ENCODE data around the gene PGPEP1. TPM values are rescaled to one million over a fixed set of nuclear protein-coding genes. Genes with fewer than 3 reads are reported as not detected.

Gene PGPEP1
- total and polyA plus RNA-seq, 3 donors from 2014 or later = 10.8 to 16.2 (median 12.4) TPM

DNA sequence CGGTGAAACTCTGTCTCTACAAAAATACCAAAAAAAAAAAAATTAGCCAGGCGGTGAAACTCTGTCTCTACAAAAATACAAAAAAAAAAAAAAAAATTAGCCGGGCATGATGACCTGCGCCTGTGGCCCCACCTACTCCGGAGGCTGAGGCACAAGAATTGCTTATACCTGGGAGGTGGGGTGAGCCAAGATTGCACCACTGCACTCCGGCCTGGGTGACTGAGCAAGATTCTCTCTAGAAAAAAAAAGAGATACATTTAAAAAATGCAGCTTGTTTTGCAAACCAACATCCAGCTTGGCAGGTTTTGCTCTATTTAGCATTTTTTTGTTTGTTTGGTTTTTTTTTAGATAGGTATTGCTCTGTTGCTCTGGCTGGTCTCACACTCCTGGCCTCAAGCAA lies 6.7 kb upstream of the PGPEP1 start:
- 85 to 90% methylated on average over 6 of the region's 6 CpGs for WGBS, 2 donors
- no peak overlapping the region for H3K27ac ChIP-seq

DNA sequence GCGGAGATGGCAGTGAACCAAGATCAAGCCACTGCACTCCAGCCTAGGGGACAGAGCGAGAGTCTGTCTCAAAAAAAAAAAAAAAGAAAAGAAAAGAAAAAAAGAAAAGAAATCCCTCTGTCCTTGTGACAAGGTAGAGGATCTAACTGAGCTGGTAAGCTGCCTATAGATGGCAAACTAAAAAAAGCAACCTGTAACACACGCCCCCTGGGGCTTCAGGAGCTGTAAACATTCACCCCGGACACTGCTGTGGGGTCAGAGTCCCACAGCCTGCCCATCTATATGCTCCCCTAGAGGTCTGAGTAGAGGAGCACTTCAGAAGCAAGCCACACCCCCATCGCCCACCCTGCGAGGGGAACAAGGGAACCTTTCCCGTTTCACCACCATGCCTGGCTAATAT lies 4.3 kb upstream of the PGPEP1 start:
- Histone ChIP-seq H3K4me3 (no peak overlapping the region), H3K27me3 (no peaks in the 10 kb centered on the region), H3K4me1 (peaks cover 2% of the 10 kb centered on the region), H3K9me3 (no peaks in the 10 kb centered on the region), H3K36me3 (ENCODE audit: low read depth, missing control alignments) (no peaks in the 10 kb centered on the region), H3K27ac (no peak overlapping the region)
- TF ChIP-seq, protein P1, sequence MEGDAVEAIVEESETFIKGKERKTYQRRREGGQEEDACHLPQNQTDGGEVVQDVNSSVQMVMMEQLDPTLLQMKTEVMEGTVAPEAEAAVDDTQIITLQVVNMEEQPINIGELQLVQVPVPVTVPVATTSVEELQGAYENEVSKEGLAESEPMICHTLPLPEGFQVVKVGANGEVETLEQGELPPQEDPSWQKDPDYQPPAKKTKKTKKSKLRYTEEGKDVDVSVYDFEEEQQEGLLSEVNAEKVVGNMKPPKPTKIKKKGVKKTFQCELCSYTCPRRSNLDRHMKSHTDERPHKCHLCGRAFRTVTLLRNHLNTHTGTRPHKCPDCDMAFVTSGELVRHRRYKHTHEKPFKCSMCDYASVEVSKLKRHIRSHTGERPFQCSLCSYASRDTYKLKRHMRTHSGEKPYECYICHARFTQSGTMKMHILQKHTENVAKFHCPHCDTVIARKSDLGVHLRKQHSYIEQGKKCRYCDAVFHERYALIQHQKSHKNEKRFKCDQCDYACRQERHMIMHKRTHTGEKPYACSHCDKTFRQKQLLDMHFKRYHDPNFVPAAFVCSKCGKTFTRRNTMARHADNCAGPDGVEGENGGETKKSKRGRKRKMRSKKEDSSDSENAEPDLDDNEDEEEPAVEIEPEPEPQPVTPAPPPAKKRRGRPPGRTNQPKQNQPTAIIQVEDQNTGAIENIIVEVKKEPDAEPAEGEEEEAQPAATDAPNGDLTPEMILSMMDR (IDR thresholded peaks at IDR 0.05) = no peak
- no peak for TF ChIP-seq POLR2A (IDR thresholded peaks at IDR 0.05)
- no peak for DNase-seq
- intact Hi-C loops (cut with DNase I; ENCODE audit: low total_unique reads) = no loop called here
- WGBS, 2 donors = 72 to 79% methylated on average over 7 of the region's 7 CpGs

More for the DNA sequence above, 6.7 kb upstream of the PGPEP1 start:
- DNase-seq = no peak
- Histone ChIP-seq H3K4me3 (no peak overlapping the region), H3K4me1 (peaks cover 6% of the 10 kb centered on the region), H3K36me3 (ENCODE audit: low read depth, missing control alignments) (no peaks in the 10 kb centered on the region), H3K27me3 (no peaks in the 10 kb centered on the region), H3K9me3 (no peaks in the 10 kb centered on the region)
- intact Hi-C loops (cut with DNase I; ENCODE audit: low total_unique reads) = no loop called here
- TF ChIP-seq POLR2A (IDR thresholded peaks at IDR 0.05) = no peak
- TF ChIP-seq, protein P1 (IDR thresholded peaks at IDR 0.05) = no peak

DNA sequence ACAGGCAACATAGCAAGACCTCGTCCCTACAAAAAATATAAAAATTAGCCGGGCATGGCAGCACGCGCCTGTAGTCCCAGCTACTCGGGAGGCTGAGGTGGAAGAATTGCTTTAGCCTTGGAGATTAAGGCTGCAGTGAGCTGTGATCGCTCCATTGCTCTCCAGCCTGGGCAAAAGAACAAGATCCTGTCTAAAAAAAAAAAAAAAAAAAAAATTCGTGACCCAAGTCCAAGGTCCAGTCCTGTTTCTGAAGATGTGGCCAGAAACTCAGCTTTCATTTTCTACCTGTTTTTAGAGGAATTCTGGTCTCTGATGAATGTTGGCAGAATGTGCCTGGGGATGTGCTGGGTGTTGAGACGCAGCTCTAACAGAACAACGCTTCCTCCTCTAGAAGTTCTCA lies 1.9 kb upstream of the PGPEP1 start:
- H3K4me1 ChIP-seq = peaks cover 6% of the 10 kb centered on the region
- H3K27me3 ChIP-seq = no peaks in the 10 kb centered on the region
- DNase-seq = no peak
- no peak overlapping the region for H3K27ac ChIP-seq
- intact Hi-C loops (cut with DNase I; ENCODE audit: low total_unique reads) = no loop called here
- no peaks in the 10 kb centered on the region for H3K9me3 ChIP-seq
- 51 to 61% methylated on average over 9 of the region's 9 CpGs for WGBS, 2 donors
- TF ChIP-seq POLR2A (IDR thresholded peaks at IDR 0.05) = no peak
- TF ChIP-seq, protein P1 (IDR thresholded peaks at IDR 0.05) = no peak
- no peak overlapping the region for H3K4me3 ChIP-seq
- no peaks in the 10 kb centered on the region for H3K36me3 ChIP-seq (ENCODE audit: low read depth, missing control alignments)

DNA sequence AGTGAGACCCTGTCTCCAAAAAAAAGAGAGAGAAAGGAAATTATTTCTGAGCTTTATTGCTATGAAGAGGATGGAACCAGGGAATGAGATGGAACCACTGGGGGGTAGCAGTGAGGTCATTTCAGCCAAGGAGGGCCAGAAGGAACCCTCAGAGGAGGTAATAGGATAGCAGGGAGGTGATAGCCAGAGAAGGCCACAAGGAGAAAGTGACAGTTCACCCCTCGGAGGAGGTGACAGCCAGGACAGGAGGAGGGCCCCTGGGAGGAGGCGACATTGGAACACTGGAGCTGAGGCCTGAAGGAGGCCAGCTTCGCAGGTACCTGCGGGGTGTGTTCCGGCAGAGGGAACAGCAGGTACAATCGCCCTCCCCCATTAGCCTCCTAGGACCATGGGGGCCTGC lies 675 bp upstream of the PGPEP1 start:
- peak overlapping the region in 1 of 2 donors; percentile 29 for H3K27ac ChIP-seq
- intact Hi-C loops (cut with DNase I; ENCODE audit: low total_unique reads) = no loop called here

More for the DNA sequence above, 675 bp upstream of the PGPEP1 start:
- no peak for TF ChIP-seq POLR2A (IDR thresholded peaks at IDR 0.05)
- TF ChIP-seq, protein P1 (IDR thresholded peaks at IDR 0.05) = no peak
- Histone ChIP-seq H3K4me3 (peak overlapping the region; percentile 77 to 94), H3K36me3 (ENCODE audit: low read depth, missing control alignments) (no peaks in the 10 kb centered on the region), H3K9me3 (no peaks in the 10 kb centered on the region), H3K4me1 (peaks cover 6% of the 10 kb centered on the region), H3K27me3 (no peaks in the 10 kb centered on the region)
- DNase-seq = no peak
- WGBS, 2 donors = 21 to 34% methylated on average over 6 of the region's 6 CpGs

All from testis (tissue), 3 donors.